GM12801 (cell line): ENCODE data around the gene TRIL.

ENCODE experiments used
- CTCF ChIP-seq: IDR thresholded peaks from one replicate; pipeline ENCODE4 v1.5.1; 2011; ENCODE audit warnings: control low read depth; ENCODE audit not compliant: insufficient read length; ENCODE audit errors: extremely low read depth

TRIL gene

GRCh38 chr7:28955356-28955717 is 2.8 kb downstream of the TRIL start:
- TF ChIP-seq CTCF: no peak

- no peak for TF ChIP-seq CTCF
Measured at GRCh38 chr7:28954946-28955345, 3.2 kb downstream of the TRIL start.

DNA sequence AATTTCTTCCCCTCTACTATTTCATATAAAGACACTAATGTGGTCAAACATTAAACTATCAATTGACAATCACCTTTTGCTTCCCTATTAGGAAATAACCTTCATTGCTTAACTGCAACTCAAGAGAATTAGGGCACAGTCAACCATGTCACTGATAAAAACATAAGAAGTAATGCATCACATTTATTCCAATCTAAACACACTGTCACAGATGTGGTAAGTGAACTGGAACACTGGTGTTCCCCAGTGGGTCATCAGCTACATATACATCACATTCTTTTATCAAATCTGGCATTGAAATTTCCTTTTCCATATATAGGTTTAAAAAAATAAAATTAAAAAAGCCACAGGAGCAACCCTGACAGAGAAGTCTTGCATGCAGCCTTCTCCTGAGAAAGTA is 3.7 kb downstream of the TRIL start:
- no peak for TF ChIP-seq CTCF

DNA sequence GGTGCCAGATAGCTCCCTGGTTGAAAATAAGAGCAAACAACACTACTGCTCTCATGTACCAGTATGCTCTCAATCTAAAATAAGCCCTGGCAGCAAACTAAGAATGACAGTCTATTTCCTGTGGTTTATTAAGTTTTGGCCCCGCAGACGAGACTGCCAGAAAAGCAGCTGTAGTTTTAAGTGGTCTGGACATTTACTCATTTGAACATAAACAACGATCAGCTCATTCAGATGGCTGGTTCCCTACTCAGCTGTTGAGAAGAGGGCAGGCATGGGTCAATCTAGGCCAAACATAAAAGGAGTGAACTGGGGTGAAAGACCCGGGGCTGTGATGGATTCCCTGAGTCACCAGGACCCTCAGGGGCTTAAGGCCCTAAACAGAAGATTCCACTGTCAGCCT is 4.5 kb downstream of the TRIL start:
- no peak for TF ChIP-seq CTCF

GRCh38 chr7:28942168-28942567 is 16.0 kb downstream of the TRIL start:
- TF ChIP-seq CTCF: no peak

GRCh38 chr7:28941633-28942032 is 16.5 kb downstream of the TRIL start:
- TF ChIP-seq CTCF: no peak

DNA sequence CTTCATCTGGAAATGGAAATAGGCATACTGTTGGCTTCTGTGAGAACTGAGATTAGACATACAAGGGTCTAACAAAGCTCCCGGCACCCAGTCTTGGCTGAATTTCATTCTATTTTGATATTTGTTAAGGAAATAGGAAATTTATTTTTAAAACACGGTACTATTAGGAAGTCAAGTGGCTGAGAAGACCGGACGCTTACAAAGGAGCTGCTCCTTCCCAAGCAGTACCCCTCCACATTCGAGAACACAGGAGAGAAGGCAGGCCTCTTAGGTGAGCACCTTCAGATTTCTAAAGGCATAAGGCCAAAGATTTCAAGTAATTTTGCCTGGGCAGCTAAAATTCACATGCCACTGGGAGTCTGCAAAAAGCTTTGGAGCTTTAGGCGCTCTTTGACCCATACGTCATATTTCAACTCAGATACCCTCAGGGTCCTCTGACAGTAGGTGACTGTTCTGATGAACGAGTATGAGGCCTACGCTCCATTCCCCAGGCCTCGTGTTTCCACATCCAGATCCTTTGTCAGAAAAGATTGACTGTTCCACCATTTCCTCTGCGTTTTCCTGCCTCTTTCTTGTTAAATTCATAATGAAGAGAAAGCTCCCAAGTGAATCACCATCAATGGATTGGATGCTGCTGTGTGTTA is 17.3 kb downstream of the TRIL start:
- TF ChIP-seq CTCF: no peak
